ENCODE data around the gene GZMA. TPM values are rescaled to one million over a fixed set of nuclear protein-coding genes. Genes with fewer than 3 reads are reported as not detected.

The GZMA gene
- total RNA-seq, 1 donor from 2014 or later: not detected

GRCh38 chr5:55136521-55136920 lies 34.1 kb downstream of the GZMA start:
- TF ChIP-seq CTCF (IDR thresholded peaks at IDR 0.05): no peak
- Mint-ChIP-seq H3K27ac (ENCODE audit: unreplicated experiment) (no peak overlapping the region), H3K4me3 (ENCODE audit: unreplicated experiment) (no peak overlapping the region), H3K27me3 (ENCODE audit: unreplicated experiment) (peaks cover 47% of the 10 kb centered on the region), H3K9me3 (ENCODE audit: unreplicated experiment) (no peaks in the 10 kb centered on the region), H3K4me1 (ENCODE audit: unreplicated experiment) (no peaks in the 10 kb centered on the region), H3K36me3 (ENCODE audit: unreplicated experiment) (no peaks in the 10 kb centered on the region)
- DNase-seq (ENCODE audit: extremely low spot score, unreplicated experiment): no peak

GRCh38 chr5:55140908-55141665 lies 38.6 kb downstream of the GZMA start:
- H3K4me1 Mint-ChIP-seq (ENCODE audit: unreplicated experiment): no peaks in the 10 kb centered on the region
- H3K36me3 Mint-ChIP-seq (ENCODE audit: unreplicated experiment): no peaks in the 10 kb centered on the region
- no peak for TF ChIP-seq CTCF (IDR thresholded peaks at IDR 0.05)
- no peak overlapping the region for H3K27ac Mint-ChIP-seq (ENCODE audit: unreplicated experiment)
- H3K27me3 Mint-ChIP-seq (ENCODE audit: unreplicated experiment): peaks cover 50% of the 10 kb centered on the region
- DNase-seq (ENCODE audit: extremely low spot score, unreplicated experiment): no peak
- H3K4me3 Mint-ChIP-seq (ENCODE audit: unreplicated experiment): no peak overlapping the region
- H3K9me3 Mint-ChIP-seq (ENCODE audit: unreplicated experiment): no peaks in the 10 kb centered on the region

GRCh38 chr5:55141945-55142690 lies 39.7 kb downstream of the GZMA start:
- no peaks in the 10 kb centered on the region for H3K9me3 Mint-ChIP-seq (ENCODE audit: unreplicated experiment)
- H3K27me3 Mint-ChIP-seq (ENCODE audit: unreplicated experiment): peaks cover 53% of the 10 kb centered on the region

GRCh38 chr5:55143624-55144023 lies 41.2 kb downstream of the GZMA start:
- no peaks in the 10 kb centered on the region for H3K9me3 Mint-ChIP-seq (ENCODE audit: unreplicated experiment)
- peaks cover 46% of the 10 kb centered on the region for H3K27me3 Mint-ChIP-seq (ENCODE audit: unreplicated experiment)
- H3K4me3 Mint-ChIP-seq (ENCODE audit: unreplicated experiment): no peak overlapping the region
- no peak overlapping the region for H3K27ac Mint-ChIP-seq (ENCODE audit: unreplicated experiment)
- H3K36me3 Mint-ChIP-seq (ENCODE audit: unreplicated experiment): no peaks in the 10 kb centered on the region
- no peak for DNase-seq (ENCODE audit: extremely low spot score, unreplicated experiment)
- TF ChIP-seq CTCF (IDR thresholded peaks at IDR 0.05): no peak
- H3K4me1 Mint-ChIP-seq (ENCODE audit: unreplicated experiment): peaks cover 4% of the 10 kb centered on the region

More at GRCh38 chr5:55141945-55142690, 39.7 kb downstream of the GZMA start:
- no peak for TF ChIP-seq CTCF (IDR thresholded peaks at IDR 0.05)
- no peak for DNase-seq (ENCODE audit: extremely low spot score, unreplicated experiment)
- H3K4me3 Mint-ChIP-seq (ENCODE audit: unreplicated experiment): no peak overlapping the region
- H3K4me1 Mint-ChIP-seq (ENCODE audit: unreplicated experiment): peaks cover 4% of the 10 kb centered on the region
- H3K36me3 Mint-ChIP-seq (ENCODE audit: unreplicated experiment): no peaks in the 10 kb centered on the region
- no peak overlapping the region for H3K27ac Mint-ChIP-seq (ENCODE audit: unreplicated experiment)

GRCh38 chr5:55146080-55146479 lies 43.6 kb downstream of the GZMA start:
- Mint-ChIP-seq H3K4me3 (ENCODE audit: unreplicated experiment) (no peak overlapping the region), H3K27me3 (ENCODE audit: unreplicated experiment) (peaks cover 45% of the 10 kb centered on the region), H3K4me1 (ENCODE audit: unreplicated experiment) (peaks cover 4% of the 10 kb centered on the region), H3K27ac (ENCODE audit: unreplicated experiment) (no peak overlapping the region), H3K36me3 (ENCODE audit: unreplicated experiment) (no peaks in the 10 kb centered on the region), H3K9me3 (ENCODE audit: unreplicated experiment) (no peaks in the 10 kb centered on the region)
- DNase-seq (ENCODE audit: extremely low spot score, unreplicated experiment): no peak
- TF ChIP-seq CTCF (IDR thresholded peaks at IDR 0.05): no peak

All from osteocyte (in vitro differentiated cells).